ENCODE measurements around the gene ZNF71.
"Not testable (repeated sequence)": the region's sequence is repeated elsewhere in the genome, so short reads cannot be mapped to it uniquely, and the experiment has no call there.

The ZNF71 gene

DNA sequence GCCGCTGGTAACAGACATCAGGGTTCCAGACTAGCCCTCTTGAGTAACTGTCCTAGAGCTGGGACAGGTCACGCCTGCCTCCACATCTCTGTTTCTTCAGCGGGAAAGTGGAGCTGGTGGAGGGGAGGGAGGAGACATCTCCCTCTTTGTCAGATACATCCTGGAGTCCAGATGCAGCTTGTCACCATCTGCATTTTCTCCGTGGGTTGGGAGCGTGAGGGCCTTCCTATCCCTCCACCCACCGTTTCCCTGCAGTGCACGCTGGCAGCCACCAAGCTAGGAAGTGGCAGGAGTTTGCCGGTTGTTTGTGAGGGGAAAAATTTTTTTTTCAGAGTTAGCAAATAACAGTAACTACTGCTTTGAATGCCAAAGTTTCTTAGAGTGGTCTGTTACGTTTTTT, 27.9 kb downstream of the ZNF71 start:
- FAIRE-seq, result no peak

DNA sequence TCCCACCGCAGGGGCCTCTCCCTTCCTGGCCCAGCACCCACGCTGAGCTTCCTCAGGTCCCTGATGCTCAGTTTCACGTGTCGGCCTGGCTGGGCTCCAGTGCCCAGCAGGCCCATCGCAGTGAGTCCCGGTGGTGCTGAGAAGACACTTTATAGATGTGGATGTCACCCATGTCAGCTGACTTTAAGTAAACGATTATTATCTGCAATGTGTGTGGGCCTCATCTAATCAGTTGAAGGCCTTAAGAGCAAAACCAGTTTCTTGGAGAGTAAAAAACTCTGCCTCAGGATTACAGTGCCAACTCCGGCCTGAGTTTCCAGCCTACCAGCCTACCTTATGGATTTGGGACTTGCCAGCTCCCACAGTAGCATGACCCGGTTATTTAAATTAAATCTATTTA, 30.6 kb downstream of the ZNF71 start:
- FAIRE-seq, result no peak

DNA sequence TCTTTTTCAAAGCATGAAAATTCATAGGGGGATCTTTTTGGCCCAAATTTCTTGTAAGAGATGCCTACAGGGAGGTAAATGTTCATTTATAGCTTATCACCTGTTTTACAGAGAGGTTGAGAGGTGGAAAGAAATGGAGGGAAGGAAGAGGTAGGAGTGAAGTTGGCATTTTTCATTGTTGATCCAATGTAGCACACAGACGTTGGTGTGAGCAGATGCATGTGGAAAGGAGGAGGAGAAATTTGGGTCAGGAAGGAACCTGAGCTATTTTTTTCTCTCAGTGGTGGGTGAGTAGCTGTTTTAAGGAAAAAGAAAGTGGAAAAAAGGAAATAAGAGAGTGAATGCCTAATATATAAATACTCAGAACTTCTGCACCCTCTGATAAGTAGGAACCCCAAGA, 37.9 kb downstream of the ZNF71 start:
- no peak for FAIRE-seq

DNA sequence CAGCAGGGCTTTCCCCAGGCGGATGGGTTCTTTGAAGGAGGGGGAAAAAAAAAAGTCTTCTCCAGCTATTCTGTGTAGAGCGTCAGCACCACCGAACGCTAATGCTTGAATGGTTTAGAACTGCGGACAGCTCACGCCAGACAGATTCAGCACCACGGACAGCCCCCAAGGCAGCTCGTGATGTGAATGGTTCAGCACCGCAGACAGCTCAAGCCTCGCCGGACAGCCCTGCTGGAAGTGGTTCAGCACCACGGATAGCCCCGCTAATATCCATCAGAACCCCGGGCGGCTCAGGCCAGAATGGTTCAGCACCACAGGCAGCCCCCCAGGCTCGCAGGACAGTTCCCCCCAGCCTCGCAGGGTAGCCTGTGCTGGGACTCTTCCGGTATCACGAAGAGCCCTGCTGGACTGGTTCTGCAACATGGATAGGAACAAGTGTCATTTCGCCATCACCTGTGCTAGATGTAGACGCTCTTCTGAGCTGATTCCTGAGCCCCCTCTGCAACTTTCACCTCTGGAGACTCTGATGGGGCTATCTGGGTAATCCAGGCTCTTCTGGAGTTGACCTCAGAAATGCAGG, 43.0 kb downstream of the ZNF71 start:
- FAIRE-seq, result no peak

DNA sequence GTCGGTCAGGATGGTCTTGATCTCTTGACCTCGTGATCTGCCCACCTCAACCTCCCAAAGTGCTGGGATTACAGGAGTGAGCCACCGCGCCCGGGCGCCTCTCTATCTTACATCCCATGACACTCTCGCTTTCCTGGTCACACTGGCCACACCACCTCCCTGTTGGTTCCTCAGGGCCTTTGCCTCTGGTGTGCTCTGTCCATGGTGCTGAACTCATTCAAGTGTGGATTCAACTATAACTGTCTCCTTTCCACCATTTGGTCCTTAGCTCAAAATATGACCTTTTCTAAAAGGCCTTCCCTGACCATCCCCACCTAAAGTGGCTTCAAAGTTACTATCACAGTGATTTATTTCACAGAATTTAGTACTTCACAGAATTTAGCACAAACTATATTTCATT, 44.1 kb downstream of the ZNF71 start:
- FAIRE-seq, result no peak

DNA sequence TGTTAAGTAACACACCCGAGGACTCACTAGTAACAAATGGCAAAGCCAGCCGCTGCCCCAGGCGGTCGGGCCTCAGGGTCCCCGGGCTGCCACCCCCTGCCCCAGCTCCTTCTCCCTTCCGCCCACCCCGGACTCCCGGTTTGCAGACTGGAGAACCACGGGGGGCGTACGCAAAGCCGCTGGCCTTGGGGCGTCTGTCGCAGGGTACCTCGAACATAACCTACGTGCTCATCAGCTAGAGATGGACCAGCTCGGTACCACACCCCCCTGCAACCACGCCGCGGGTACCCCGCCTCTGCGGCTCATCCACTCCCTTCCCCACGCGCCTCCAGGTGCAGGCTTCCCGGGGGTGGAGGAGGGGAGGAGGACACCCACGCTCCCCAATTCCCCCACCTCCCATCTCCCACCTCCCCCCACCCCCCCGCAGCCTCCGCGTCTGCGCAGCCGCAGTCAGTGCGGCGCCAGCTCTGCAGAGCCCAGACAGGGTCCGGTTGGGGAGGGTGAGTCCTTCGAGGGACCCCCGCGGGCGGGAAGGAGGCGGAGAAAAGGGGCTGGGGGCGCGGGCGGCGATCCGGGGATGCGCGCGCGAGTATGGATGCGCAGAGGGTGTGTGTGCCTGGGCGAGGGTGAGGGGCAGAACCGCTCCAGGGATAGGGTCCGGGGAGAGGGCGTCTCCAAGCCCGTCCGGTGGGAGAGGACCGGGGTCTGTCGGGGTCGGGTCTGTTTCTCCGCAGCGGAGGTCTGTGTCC, 47.8 kb downstream of the ZNF71 start, which contains the start of gene SMIM17:
Gene SMIM17, plus strand, starts transcription at position 449 of the 749 bp plus-strand sequence. CDS start 2,509 bp downstream, outside the sequence.
- no peak for FAIRE-seq

DNA sequence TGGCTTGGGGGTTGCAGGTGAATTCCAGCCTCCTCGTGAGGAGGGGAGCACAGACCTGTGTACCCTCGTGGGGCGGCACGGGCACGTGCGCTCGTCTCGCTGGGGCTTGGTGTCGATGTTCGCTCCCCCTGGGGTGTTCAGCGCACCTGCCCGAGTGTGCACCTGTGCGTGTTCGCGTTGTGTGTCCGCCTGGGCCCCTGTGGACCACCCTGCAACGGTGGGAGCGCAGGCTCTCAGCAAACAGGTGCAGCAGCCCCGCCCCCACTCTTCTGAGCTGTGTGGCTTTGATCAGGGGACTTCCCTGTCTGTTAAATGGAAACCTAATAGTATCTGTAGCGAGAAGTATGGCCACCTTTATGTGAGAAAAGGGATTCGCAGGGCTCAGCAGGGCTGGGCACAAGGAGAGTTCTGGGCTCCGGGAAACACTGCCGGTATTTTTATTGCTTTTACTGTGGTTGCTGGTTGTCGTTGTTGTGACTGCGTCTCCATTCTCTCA, 48.4 kb downstream of the ZNF71 start:
- no peak for FAIRE-seq

DNA sequence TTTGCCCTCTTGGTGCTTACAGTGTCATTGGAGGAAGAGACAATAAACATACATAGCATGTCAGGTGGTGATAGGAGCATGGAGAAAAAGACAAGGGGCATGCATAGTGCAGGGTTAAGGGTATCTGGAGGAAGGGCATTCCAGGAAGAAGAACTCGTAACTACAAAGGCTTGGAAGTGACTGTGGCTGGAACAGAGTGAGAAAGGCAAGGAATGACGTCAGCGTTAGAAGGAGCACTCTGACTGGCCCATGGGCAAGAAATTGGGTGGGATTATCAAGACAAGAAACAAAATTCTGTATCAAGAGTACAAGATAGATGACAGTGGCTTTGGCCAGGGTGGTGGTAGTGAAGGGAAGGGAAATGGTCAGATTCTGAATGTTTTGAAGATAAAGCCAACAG, 59.0 kb downstream of the ZNF71 start:
- no peak for FAIRE-seq

DNA sequence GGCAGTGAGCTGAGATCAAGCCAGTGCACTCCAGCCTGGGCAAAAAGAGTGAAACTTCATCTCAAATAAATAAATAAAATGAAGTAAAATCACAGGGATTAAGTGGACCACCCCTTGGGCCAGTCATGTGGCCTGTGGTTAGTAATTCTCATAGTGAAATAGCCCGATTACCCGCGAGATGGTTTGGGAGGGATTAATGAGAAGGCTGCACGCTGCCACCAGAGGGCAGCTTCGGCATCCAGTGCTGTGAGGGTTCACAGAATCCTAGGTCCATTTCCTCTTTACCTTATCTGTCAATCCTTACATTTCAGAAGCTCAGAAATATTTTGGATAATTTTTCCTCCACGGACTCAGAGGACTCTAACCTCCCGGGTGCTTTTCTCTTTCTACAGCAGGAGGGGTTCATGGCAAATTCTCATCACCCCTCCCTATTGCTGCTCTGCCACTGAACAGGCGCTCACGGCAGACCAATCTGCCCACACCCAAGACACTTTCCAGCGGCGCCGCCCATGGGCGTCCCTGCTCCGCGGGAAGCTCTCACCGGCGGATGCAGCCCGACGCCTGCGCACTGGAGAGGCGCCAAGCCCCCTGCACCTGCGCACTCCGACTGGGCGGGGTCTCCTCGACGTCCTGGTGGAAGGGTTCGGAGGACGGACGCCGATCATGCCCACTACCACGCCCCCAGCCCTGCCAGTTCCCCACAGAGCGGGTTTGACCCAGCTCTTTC, 65.4 kb downstream of the ZNF71 start:
- FAIRE-seq, result no peak

DNA sequence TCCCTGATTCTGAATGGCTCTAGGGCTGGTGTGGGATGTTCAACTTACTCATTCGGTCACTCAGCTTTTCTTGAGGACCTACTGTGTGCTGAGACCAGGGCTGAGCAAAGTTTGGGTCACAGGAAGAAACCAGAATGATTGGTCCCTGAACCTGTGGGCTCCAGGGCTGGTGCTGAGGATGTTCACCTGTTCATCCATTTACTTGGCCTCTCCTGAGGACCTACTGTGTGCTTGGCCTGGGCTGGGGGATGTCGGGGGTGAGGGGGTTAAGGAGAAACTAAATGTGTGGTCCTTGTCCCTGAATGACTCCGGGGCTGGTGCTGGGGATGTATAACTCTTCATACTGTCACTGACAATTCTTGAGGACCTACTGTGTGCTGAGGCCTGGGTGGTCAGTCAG, 66.1 kb downstream of the ZNF71 start:
- no peak for FAIRE-seq

DNA sequence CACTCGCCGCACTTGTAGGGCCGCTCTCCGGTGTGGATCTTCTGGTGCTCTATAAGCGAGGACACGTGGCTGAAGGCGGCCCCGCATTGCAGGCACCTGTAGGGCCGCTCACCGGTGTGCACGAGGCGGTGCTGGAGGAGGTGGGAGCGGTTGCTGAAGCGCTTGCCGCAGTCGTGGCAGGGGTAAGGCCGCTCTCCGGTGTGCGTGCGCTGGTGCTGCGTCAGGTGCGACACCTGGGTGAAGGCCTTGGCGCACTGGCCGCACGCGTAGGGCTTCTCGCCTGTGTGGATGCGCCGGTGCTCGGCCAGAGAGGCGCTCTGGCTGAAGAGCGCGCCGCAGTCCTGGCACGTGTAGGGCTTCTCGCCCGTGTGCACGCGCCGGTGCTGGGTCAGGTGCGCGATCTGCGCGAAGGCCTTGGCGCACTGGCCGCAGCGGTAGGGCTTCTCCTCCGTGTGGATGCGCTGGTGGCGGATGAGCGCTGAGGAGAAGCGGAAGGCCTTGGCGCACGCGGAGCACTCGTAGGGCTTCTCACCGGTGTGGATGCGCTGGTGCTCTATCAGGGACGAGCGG, 68.9 kb downstream of the ZNF71 start:
- FAIRE-seq, result no peak

DNA sequence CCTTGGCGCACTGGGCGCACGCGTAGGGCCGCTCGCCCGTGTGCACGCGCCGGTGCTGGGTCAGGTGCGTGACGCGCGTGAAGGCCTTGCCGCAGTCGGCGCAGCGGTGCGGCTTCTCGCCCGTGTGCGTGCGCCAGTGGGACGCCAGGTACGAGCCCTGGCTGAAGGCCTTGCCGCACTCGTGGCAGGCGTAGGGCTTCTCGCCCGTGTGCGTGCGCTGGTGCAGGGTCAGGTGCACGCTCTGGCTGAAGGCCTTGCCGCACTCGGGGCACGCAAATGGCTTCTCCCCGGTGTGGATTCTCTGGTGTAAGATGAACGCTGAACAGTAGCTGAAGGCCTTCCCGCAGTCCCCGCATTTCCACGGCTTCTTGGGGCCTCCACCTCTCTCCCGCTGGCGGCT, 69.4 kb downstream of the ZNF71 start:
- no peak for FAIRE-seq

DNA sequence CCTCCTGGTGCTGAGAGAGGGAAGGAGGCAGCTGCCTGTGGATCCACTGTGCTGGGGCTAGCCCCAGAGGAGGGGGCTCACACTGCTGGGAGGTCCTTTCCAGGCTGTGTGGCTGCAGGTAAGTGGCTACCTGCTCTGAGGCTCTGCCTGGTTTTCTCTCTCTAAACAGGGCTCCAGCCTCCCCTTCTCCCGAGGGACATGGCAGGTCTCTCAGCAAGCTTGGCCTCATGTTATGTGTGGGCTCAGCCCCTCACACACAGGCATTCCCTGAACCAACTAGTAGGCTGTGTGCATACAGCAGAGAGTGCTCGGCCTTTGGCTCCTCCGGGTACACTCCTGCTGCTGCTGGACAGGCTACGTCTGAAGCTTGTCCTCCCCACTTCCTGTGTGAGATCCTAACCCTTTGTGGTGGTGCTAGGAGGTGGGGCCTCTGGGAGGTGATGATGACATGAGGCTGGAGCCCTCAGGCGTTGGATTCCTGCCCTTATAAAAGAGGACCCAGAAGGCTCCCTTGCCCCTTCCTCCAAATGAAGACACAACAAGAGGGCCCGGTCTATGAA, 72.3 kb downstream of the ZNF71 start:
- no peak for FAIRE-seq

DNA sequence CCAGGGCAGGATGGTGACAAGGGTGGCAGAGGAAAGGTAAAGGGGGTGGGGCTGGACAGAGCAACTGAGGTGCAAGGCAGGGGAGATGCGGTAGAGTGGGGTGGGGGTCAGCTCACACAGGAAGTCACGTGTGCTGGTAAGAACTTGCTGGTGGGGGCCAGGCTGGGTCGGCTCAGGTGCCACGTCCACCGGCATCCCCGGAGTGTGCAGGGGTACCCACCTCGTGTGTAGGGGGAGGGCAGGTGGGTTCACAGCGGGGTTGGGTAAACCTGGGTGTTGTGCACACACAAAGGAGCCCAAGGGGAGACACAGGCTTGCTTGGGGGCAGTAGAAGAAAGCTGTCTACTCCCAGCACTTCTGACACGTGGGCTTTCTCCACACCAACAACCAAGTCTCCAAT, 73.6 kb downstream of the ZNF71 start:
- no peak for FAIRE-seq

DNA sequence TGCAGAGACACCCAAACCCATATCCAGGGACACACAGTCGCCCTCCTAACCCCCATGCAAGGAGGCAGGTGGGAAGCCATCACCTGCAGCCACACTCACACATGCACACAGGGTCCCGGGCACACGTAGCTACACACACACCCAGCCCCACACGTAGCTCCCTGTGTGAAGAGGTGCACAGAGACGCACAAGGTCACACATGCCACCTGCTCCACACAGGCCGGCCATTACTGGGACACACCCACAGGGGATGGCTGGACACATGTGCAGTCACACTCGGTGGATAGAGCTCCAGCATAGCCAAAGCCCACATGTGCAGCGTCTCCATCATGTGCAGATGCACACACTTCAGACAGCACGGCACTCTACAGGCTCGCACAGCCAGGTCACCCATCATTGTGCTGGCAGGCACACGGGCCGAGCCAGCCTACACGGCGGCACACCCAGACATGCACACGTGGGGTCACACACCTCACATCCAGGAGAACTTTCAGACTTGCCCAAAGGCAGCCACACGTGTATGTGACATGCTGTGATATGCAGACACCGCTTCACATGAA, 75.4 kb downstream of the ZNF71 start:
- FAIRE-seq, result no peak

DNA sequence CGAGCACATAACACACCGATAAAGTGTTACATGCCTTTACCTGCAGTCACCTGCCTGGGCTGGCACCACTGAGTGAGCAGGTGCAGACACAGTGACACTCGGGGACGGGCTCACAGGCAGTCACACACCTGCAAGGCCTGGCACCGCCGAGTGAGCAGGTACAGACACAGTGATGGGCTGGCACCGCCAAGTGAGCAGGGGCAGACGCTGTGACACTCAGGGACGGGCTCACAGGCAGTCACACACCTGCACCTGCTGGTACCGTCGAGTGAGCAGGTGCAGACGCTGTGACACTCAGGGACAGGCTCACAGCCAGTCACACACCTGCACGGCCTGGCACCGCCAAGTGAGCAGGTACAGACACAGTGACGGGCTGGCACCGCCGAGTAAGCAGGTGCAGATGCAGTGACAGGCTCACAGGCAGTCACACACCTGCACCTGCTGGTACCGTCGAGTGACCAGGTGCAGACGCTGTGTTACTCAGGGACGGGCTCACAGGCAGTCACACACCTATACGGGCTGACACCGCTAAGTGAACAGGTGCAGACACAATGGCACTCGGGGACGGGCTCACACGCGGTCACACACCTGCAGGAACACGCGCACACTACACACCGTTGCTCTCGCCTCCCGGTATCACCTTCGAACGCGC, 76.0 kb downstream of the ZNF71 start:
- no peak for FAIRE-seq

DNA sequence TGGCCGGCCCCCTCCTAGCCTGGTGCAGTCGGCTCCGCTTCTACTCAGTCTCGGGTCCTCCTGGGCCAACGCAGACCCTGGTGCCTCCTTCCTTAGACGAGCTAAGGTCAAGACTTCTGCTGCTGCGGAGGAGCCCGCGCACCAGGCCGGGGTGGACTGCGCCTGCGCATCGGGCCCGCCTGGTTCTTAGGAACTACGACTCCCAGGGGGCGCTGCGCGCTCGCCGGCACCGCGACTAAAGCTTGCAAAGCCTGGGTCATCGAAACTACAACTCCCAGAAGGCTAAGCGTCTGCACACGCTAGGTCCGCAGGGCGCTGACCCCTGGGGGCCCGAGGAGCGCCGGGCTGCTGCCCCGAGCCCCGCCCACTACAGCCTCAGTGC, 76.5 kb downstream of the ZNF71 start, which contains the start of gene ZNF835:
Gene ZNF835, minus strand, starts transcription at position 145 of the 382 bp plus-strand sequence. CDS start 6,559 bp downstream, outside the sequence.
- no peak for FAIRE-seq

DNA sequence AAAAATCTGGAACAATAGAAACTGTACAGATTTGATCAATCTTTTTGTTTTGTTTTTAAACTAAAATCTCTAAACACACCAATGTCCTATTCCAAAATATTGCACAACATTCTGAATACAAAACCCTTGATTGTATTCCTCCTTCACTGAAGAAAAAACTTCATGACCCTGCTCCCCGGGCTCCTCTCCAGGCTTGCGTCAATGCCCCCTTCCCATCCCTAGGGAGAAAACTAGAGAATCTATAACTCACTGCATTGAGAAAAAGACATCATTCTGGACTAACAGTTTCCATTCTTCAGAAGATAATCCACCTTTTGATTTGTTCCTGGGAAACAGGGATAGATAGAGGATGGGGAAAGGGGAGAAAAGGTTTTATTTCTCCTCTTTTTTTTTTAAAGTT, 77.5 kb downstream of the ZNF71 start:
- not testable (repeated sequence) for FAIRE-seq
